WTC11 (cell line): ENCODE results near the gene RAB4A. TPM values are rescaled to one million over a fixed set of nuclear protein-coding genes. Genes with fewer than 3 reads are reported as not detected.
A peak's percentile ranks its signal among the peaks of the same experiment; 100 is the strongest.

Source experiments
- ATAC-seq: fragments of 200-7000 bp; cut with Tn5 transposase; 2 replicates; pipeline ENCODE4 v1.10.0; 2021; ENCODE audit warnings: mild to moderate bottlenecking, moderate library complexity
- CTCF ChIA-PET: fragments of 300-600 bp; sonication (Branson Sonifier 250); formaldehyde crosslinking; loops from one replicate; lab custom pipeline; 2021; ENCODE audit warnings: antibody characterized with exemption; lab: Charles Lee
- POLR2A ChIA-PET: fragments of 350-600 bp; sonication (Branson Sonifier 250); formaldehyde crosslinking; loops from one replicate; lab custom pipeline; 2021; ENCODE audit warnings: antibody characterized with exemption; lab: Charles Lee
- DNase-seq: peaks from one replicate; pipeline ENCODE4 v3.0.0; 2021; ENCODE audit warnings: low spot score
- H3K27ac Mint-ChIP-seq: 2 replicates; pipeline ENCODE4 v1.8.0; 2021; ENCODE audit warnings: mixed read lengths
- H3K27me3 Mint-ChIP-seq: 2 replicates; pipeline ENCODE4 v1.8.0; 2021; ENCODE audit warnings: low read depth, mild to moderate bottlenecking, moderate library complexity, mixed read lengths
- H3K36me3 Mint-ChIP-seq: 2 replicates; pipeline ENCODE4 v1.8.0; 2021; ENCODE audit warnings: mixed read lengths
- H3K4me1 Mint-ChIP-seq: 2 replicates; pipeline ENCODE4 v1.8.0; 2022; ENCODE audit warnings: mixed read lengths
- H3K4me3 Mint-ChIP-seq: 2 replicates; pipeline ENCODE4 v1.8.0; 2021; ENCODE audit warnings: mild to moderate bottlenecking, moderate library complexity, mixed read lengths
- H3K9me3 Mint-ChIP-seq: 2 replicates; pipeline ENCODE4 v1.8.0; 2021; ENCODE audit warnings: mixed read lengths
- CDX4 ChIP-seq: fragments of 250-450 bp; sonication (Bioruptor Pico); IDR thresholded peaks from 2 replicates; pipeline ENCODE4 v1.9.0; 2021; ENCODE audit warnings: moderate library complexity, mild to moderate bottlenecking, inconsistent platforms, borderline replicate concordance
- E2F5 ChIP-seq: sonication (generic); formaldehyde crosslinking; IDR thresholded peaks from 2 replicates; pipeline ENCODE4 v1.8.1; 2022; ENCODE audit warnings: mild to moderate bottlenecking, moderate library complexity, missing genetic modification reagents
- EMX1 ChIP-seq: fragments of 250-450 bp; sonication (Bioruptor Pico); IDR thresholded peaks from 2 replicates; pipeline ENCODE4 v1.8.0; 2021; ENCODE audit warnings: mild to moderate bottlenecking
- ESRRA ChIP-seq: sonication (generic); formaldehyde crosslinking; IDR thresholded peaks from 2 replicates; pipeline ENCODE4 v1.8.1; 2022; ENCODE audit warnings: mild to moderate bottlenecking, missing genetic modification reagents, borderline replicate concordance
- FOXP4 ChIP-seq: sonication (generic); formaldehyde crosslinking; IDR thresholded peaks from 2 replicates; pipeline ENCODE4 v1.8.0; 2022; ENCODE audit warnings: mild to moderate bottlenecking, missing genetic modification reagents
- IRF2 ChIP-seq: sonication (generic); formaldehyde crosslinking; IDR thresholded peaks from 2 replicates; pipeline ENCODE4 v1.8.0; 2022; ENCODE audit warnings: low read depth, missing genetic modification reagents, borderline replicate concordance
- JAZF1 ChIP-seq: fragments of 250-450 bp; sonication (Bioruptor Pico); IDR thresholded peaks from 2 replicates; pipeline ENCODE4 v1.9.0; 2021; ENCODE audit warnings: moderate library complexity, mild to moderate bottlenecking, inconsistent platforms
- MYBL2 ChIP-seq: sonication (generic); formaldehyde crosslinking; IDR thresholded peaks from 2 replicates; pipeline ENCODE4 v1.8.1; 2023; ENCODE audit warnings: mild to moderate bottlenecking, moderate library complexity, missing genetic modification reagents
- NFATC4 ChIP-seq: fragments of 250-450 bp; sonication (Bioruptor Pico); IDR thresholded peaks from 2 replicates; pipeline ENCODE4 v1.9.0; 2021; ENCODE audit warnings: mild to moderate bottlenecking
- NR3C1 ChIP-seq: sonication (generic); formaldehyde crosslinking; conservative IDR thresholded peaks from 2 replicates; pipeline ENCODE4 v1.8.1; 2023; ENCODE audit warnings: low read depth, mild to moderate bottlenecking, missing genetic modification reagents
- RELA ChIP-seq: sonication (generic); formaldehyde crosslinking; IDR thresholded peaks from 2 replicates; pipeline ENCODE4 v1.8.1; 2022; ENCODE audit warnings: missing genetic modification reagents, mild to moderate bottlenecking, borderline replicate concordance
- ZNF121 ChIP-seq: sonication (generic); formaldehyde crosslinking; IDR thresholded peaks from 2 replicates; pipeline ENCODE4 v1.8.0; 2023; ENCODE audit warnings: missing genetic modification reagents
- ZNF219 ChIP-seq: sonication (generic); formaldehyde crosslinking; IDR thresholded peaks from 2 replicates; pipeline ENCODE4 v1.8.0; 2023; ENCODE audit warnings: missing genetic modification reagents, mild to moderate bottlenecking, borderline replicate concordance
- total RNA-seq: library from RNA; stranded (reverse); gene quantifications from 3 replicates; pipeline ENCODE4 v1.2.3, GENCODE V29; 2021
- TF ChIP-seq, protein P1 (sequence below): sonication (generic); formaldehyde crosslinking; IDR thresholded peaks from 2 replicates; pipeline ENCODE4 v1.8.1; 2023; ENCODE audit warnings: mild to moderate bottlenecking, missing genetic modification reagents, moderate library complexity
- TF ChIP-seq, protein P2 (sequence below): fragments of 250-450 bp; sonication (Bioruptor Pico); IDR thresholded peaks from 2 replicates; pipeline ENCODE4 v1.9.0; 2021; ENCODE audit warnings: mild to moderate bottlenecking
- TF ChIP-seq, protein P3 (sequence below): sonication (generic); formaldehyde crosslinking; IDR thresholded peaks from 2 replicates; pipeline ENCODE4 v1.8.0; 2022; ENCODE audit warnings: mild to moderate bottlenecking, missing genetic modification reagents
- TF ChIP-seq, protein P4 (sequence below): sonication (generic); formaldehyde crosslinking; IDR thresholded peaks from 2 replicates; pipeline ENCODE4 v1.8.0; 2022; ENCODE audit warnings: mild to moderate bottlenecking, missing genetic modification reagents

The RAB4A gene
- total RNA-seq, 1 experiment from 2014 or later = 67.9 TPM

- no peak; the same call in 1 of the 2 replicates for ATAC-seq
- Mint-ChIP-seq H3K27ac (peak overlapping the region; percentile 21; the same call in 1 of the 2 replicates), H3K9me3 (no peaks in the 10 kb centered on the region), H3K4me3 (no peak overlapping the region), H3K27me3 (no peaks in the 10 kb centered on the region), H3K36me3 (peaks cover 7% of the 10 kb centered on the region)
- TF ChIP-seq, protein P1, sequence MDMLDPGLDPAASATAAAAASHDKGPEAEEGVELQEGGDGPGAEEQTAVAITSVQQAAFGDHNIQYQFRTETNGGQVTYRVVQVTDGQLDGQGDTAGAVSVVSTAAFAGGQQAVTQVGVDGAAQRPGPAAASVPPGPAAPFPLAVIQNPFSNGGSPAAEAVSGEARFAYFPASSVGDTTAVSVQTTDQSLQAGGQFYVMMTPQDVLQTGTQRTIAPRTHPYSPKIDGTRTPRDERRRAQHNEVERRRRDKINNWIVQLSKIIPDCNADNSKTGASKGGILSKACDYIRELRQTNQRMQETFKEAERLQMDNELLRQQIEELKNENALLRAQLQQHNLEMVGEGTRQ = no peak
- TF ChIP-seq ZNF121 (CRISPR knock-in tag) (no peak), RELA (no peak), EMX1 (no peak), NFATC4 (CRISPR knock-in tag) (no peak), JAZF1 (CRISPR knock-in tag) (no peak), CDX4 (CRISPR knock-in tag) (no peak), FOXP4 (no peak), ESRRA (CRISPR knock-in tag) (no peak), MYBL2 (no peak), ZNF219 (CRISPR knock-in tag) (no peak), NR3C1 (CRISPR knock-in tag) (no peak)
- TF ChIP-seq, protein P2, sequence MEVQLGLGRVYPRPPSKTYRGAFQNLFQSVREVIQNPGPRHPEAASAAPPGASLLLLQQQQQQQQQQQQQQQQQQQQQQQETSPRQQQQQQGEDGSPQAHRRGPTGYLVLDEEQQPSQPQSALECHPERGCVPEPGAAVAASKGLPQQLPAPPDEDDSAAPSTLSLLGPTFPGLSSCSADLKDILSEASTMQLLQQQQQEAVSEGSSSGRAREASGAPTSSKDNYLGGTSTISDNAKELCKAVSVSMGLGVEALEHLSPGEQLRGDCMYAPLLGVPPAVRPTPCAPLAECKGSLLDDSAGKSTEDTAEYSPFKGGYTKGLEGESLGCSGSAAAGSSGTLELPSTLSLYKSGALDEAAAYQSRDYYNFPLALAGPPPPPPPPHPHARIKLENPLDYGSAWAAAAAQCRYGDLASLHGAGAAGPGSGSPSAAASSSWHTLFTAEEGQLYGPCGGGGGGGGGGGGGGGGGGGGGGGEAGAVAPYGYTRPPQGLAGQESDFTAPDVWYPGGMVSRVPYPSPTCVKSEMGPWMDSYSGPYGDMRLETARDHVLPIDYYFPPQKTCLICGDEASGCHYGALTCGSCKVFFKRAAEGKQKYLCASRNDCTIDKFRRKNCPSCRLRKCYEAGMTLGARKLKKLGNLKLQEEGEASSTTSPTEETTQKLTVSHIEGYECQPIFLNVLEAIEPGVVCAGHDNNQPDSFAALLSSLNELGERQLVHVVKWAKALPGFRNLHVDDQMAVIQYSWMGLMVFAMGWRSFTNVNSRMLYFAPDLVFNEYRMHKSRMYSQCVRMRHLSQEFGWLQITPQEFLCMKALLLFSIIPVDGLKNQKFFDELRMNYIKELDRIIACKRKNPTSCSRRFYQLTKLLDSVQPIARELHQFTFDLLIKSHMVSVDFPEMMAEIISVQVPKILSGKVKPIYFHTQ (CRISPR knock-in tag) = no peak
- TF ChIP-seq, protein P3, sequence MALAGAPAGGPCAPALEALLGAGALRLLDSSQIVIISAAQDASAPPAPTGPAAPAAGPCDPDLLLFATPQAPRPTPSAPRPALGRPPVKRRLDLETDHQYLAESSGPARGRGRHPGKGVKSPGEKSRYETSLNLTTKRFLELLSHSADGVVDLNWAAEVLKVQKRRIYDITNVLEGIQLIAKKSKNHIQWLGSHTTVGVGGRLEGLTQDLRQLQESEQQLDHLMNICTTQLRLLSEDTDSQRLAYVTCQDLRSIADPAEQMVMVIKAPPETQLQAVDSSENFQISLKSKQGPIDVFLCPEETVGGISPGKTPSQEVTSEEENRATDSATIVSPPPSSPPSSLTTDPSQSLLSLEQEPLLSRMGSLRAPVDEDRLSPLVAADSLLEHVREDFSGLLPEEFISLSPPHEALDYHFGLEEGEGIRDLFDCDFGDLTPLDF (CRISPR knock-in tag) = no peak
- TF ChIP-seq, protein P4, sequence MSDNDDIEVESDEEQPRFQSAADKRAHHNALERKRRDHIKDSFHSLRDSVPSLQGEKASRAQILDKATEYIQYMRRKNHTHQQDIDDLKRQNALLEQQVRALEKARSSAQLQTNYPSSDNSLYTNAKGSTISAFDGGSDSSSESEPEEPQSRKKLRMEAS (CRISPR knock-in tag) = no peak
- TF ChIP-seq, all 79 proteins: peak for 0
- ChIA-PET POLR2A (no interaction called here), CTCF (interaction anchor here (1.0 kb wide), 2 partner anchors 27 to 31 kb away, joined by 3 to 4 read pairs; no protein-coding TSS in a partner anchor)
- DNase-seq = no peak
- peaks cover 24% of the 10 kb centered on the region for H3K4me1 Mint-ChIP-seq
Observed at GRCh38 chr1:229285440-229285839, 14.5 kb downstream of the RAB4A start.

- peaks cover 6% of the 10 kb centered on the region for H3K9me3 Mint-ChIP-seq
- no peak overlapping the region for H3K27ac Mint-ChIP-seq
- ATAC-seq = no peak
- TF ChIP-seq IRF2 (CRISPR knock-in tag) (no peak), E2F5 (no peak)
- TF ChIP-seq, protein P2 (CRISPR knock-in tag) = no peak
- ChIA-PET POLR2A (no interaction called here), CTCF (no interaction called here)
- H3K4me1 Mint-ChIP-seq = peaks cover 24% of the 10 kb centered on the region
- H3K36me3 Mint-ChIP-seq = peaks cover 15% of the 10 kb centered on the region
- H3K27me3 Mint-ChIP-seq = no peaks in the 10 kb centered on the region
- DNase-seq = no peak
- no peak overlapping the region for H3K4me3 Mint-ChIP-seq
Observed at GRCh38 chr1:229286099-229286766, 15.3 kb downstream of the RAB4A start.
